Kidney (tissue), 14 donors: ENCODE data around the gene OPTC. TPM values are rescaled to one million over a fixed set of nuclear protein-coding genes. Genes with fewer than 3 reads are reported as not detected.
A peak's percentile ranks its signal among the peaks of the same experiment; 100 is the strongest.

Experiments used
- DNase-seq, 5 donors: peaks; one replicate each; pipeline ENCODE4 v3.0.0-alpha.2; 2013 to 2020
- FAIRE-seq: peaks from 2 replicates; lab custom pipeline; 2012; peaks lifted over from hg19 to GRCh38; lab: Jason Lieb, UNC
- H3K27ac ChIP-seq, 2 donors: one replicate each; pipeline ENCODE4 v1.7.0; 2013; ENCODE audit warnings: low read depth in 2 of 2, low read length in 2 of 2, inconsistent platforms in 1 of 2
- H3K27me3 ChIP-seq: one replicate; pipeline ENCODE4 v1.7.1; 2013; ENCODE audit warnings: low read length, inconsistent platforms; ENCODE audit not compliant: control insufficient read depth, insufficient read depth
- H3K36me3 ChIP-seq, 3 donors: one replicate each; pipeline versions ENCODE4 v1.7.0 to v1.7.1; 2013; ENCODE audit warnings: low read length in 3 of 3, control low read depth in 1 of 3, inconsistent platforms in 1 of 3; ENCODE audit not compliant: insufficient read depth in 3 of 3, control insufficient read depth in 2 of 3
- H3K4me1 ChIP-seq, 3 donors: one replicate each; pipeline versions ENCODE4 v1.7.0 to v1.7.1; 2013; ENCODE audit warnings: low read length in 3 of 3, inconsistent platforms in 1 of 3, low read depth in 1 of 3; ENCODE audit not compliant: control insufficient read depth in 2 of 3, insufficient read depth in 2 of 3
- H3K4me3 ChIP-seq, 3 donors: one replicate each; pipeline versions ENCODE4 v1.7.0 to v1.8.1; 2013; ENCODE audit warnings: low read length in 3 of 3, control low read depth in 1 of 3, inconsistent platforms in 1 of 3
- H3K9ac ChIP-seq, 3 donors: one replicate each; pipeline versions ENCODE4 v1.7.0 to v1.7.1; 2013; ENCODE audit warnings: low read length in 3 of 3, control low read depth in 1 of 3, inconsistent platforms in 1 of 3
- H3K9me3 ChIP-seq, 3 donors: one replicate each; pipeline versions ENCODE4 v1.7.0 to v1.7.1; 2013; ENCODE audit warnings: low read length in 3 of 3, control low read depth in 1 of 3, inconsistent platforms in 1 of 3; ENCODE audit not compliant: control insufficient read depth in 2 of 3, insufficient read depth in 1 of 3
- intact Hi-C: fragments of 100-400 bp; cut with DNase I; formaldehyde crosslinking; loops from one replicate; pipeline ENCODE4 v1.11.1; 2022
- polyA plus RNA-seq: library from polyadenylated mRNA; stranded (reverse); fragments of 350-450 nt; fragmentation: Illumina TruSeq; extraction: RNeasy Lipid Tissue Mini Kit (QIAGEN cat#74804); gene quantifications from one replicate; pipeline ENCODE4 v1.2.3, GENCODE V29; 2014; ENCODE audit warnings: low read depth, low replicate concordance; ENCODE audit not compliant: insufficient read depth
- total RNA-seq: library from RNA; stranded (reverse); fragmentation: NEBNext Ultra II Directional; extraction: Animal tissue kit (Norgen Biotek cat#: 25700); gene quantifications from one replicate; pipeline ENCODE4 v1.2.1, GENCODE V29; 2021
- TF ChIP-seq, protein P1 (sequence below): IDR thresholded peaks from 3 replicates; pipeline ENCODE4 v1.5.1; 2012; ENCODE audit warnings: mild to moderate bottlenecking, moderate library complexity, borderline replicate concordance; ENCODE audit not compliant: insufficient read depth; ENCODE audit errors: extremely low read depth
- donor health status: control.
- donor health status: control.
- donor health status: control.
- donor health status: control.
- donor health status: control.
- donor health status: DM: yes; HTN: yes; CAD: no.
- donor health status: Normal renal cell carcinoma (clear cell type).

OPTC gene
- total and polyA plus RNA-seq, 2 donors from 2014 or later = not detected

- TF ChIP-seq, protein P1, sequence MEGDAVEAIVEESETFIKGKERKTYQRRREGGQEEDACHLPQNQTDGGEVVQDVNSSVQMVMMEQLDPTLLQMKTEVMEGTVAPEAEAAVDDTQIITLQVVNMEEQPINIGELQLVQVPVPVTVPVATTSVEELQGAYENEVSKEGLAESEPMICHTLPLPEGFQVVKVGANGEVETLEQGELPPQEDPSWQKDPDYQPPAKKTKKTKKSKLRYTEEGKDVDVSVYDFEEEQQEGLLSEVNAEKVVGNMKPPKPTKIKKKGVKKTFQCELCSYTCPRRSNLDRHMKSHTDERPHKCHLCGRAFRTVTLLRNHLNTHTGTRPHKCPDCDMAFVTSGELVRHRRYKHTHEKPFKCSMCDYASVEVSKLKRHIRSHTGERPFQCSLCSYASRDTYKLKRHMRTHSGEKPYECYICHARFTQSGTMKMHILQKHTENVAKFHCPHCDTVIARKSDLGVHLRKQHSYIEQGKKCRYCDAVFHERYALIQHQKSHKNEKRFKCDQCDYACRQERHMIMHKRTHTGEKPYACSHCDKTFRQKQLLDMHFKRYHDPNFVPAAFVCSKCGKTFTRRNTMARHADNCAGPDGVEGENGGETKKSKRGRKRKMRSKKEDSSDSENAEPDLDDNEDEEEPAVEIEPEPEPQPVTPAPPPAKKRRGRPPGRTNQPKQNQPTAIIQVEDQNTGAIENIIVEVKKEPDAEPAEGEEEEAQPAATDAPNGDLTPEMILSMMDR = no peak
- Histone ChIP-seq H3K4me3 (no peak overlapping the region), H3K36me3 (no peaks in the 10 kb centered on the region), H3K27ac (no peak overlapping the region), H3K4me1 (peaks cover 0 to 15% (median 14%) of the 10 kb centered on the region in 3 donors), H3K9ac (no peak overlapping the region), H3K27me3 (no peaks in the 10 kb centered on the region), H3K9me3 (no peaks in the 10 kb centered on the region)
- intact Hi-C loops = no loop called here
- DNase-seq (no peak), FAIRE-seq (no peak)
Observed at GRCh38 chr1:203462878-203463277, 31.1 kb upstream of the OPTC start.

DNA sequence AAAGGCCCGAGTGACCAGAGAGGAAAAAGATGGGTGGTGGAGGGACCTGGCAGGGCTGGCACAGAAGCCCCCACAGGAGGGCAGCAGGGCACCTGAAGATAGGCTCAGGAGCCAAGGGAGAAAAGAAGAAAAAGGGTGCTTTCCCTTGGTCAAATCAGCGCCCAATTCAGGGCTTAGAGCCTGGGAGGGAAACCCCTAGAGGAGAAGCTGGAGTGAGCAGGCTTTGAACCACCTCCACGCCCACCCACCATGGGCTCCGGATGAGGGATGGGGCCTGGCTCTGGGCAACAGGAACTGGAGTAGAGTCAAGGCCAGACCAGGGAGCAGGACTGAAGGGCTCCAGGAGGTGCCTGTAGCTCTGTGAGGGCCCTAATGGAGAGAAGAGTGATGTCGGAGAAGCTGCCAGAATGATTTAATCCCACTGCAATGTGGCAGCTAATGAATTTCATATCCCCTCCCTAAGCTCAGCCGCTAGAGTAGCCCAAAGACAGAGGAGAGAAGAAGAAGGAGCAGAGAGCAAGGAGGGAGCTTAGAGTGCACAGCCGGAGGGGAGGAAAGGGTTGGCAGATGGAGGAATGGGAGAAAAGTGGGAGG lies 30.4 kb upstream of the OPTC start:
- no peak overlapping the region for H3K9ac ChIP-seq

DNA sequence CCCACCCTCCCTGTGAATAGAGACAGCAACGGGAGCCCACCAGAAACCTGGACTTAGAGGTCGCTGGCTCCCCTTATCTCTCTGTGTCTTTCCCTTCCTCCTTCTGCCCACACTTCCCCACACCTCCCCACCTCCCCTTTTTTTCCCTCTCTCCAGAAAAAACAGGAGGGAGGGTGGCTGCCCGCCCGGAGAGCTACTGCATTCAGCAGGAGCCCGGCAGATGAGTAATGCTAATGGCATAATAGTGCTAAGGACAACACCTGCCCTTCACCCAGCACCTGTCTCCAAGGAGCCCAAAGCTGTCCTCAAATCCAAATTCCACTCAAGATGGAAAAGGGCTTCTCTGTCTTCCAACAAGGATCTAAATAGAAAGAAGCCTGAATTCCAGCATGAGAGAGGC lies 29.7 kb upstream of the OPTC start:
- Histone ChIP-seq H3K4me1 (peaks cover 0 to 15% (median 14%) of the 10 kb centered on the region in 3 donors), H3K9ac (no peak overlapping the region), H3K36me3 (no peaks in the 10 kb centered on the region), H3K4me3 (no peak overlapping the region), H3K9me3 (no peaks in the 10 kb centered on the region), H3K27me3 (no peaks in the 10 kb centered on the region), H3K27ac (no peak overlapping the region)
- no peak for DNase-seq
- TF ChIP-seq, protein P1 = no peak
- FAIRE-seq = no peak
- intact Hi-C loops = no loop called here

More for the DNA sequence above, 30.4 kb upstream of the OPTC start:
- TF ChIP-seq, protein P1 = no peak
- H3K4me3 ChIP-seq = no peak overlapping the region
- peaks cover 0 to 15% (median 14%) of the 10 kb centered on the region in 3 donors for H3K4me1 ChIP-seq
- DNase-seq = peak in 2 of 5 donors; percentile 59 to 71
- intact Hi-C loops = no loop called here
- H3K27ac ChIP-seq = no peak overlapping the region
- H3K36me3 ChIP-seq = no peaks in the 10 kb centered on the region
- no peak for FAIRE-seq
- no peaks in the 10 kb centered on the region for H3K27me3 ChIP-seq
- H3K9me3 ChIP-seq = no peaks in the 10 kb centered on the region

DNA sequence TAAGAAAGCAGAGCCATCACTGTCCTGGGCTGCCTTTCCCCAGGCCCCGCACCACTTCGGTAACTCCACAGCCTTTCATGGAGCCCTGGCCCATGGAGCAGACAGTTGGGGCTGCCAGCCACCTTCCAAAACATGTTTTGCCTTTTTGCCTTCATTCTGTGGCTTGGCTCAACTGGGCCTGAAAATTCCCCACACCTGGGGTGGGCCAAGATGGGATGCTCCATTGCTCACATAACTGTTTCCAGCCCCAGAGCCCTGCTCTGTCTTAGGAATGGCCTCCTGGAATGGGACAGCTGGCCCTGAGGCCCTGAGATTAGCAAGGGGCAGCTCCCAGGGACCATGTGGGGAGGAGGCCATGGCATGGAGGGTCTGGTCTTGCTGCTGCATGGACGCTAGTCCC lies 29.2 kb upstream of the OPTC start:
- no peaks in the 10 kb centered on the region for H3K36me3 ChIP-seq
- H3K27me3 ChIP-seq = no peaks in the 10 kb centered on the region
- intact Hi-C loops = no loop called here
- TF ChIP-seq, protein P1 = no peak
- no peak for FAIRE-seq
- H3K27ac ChIP-seq = no peak overlapping the region
- peaks cover 0 to 15% (median 14%) of the 10 kb centered on the region in 3 donors for H3K4me1 ChIP-seq
- H3K9ac ChIP-seq = no peak overlapping the region
- no peak for DNase-seq
- H3K9me3 ChIP-seq = no peaks in the 10 kb centered on the region
- no peak overlapping the region for H3K4me3 ChIP-seq
